Stimulated activated CD8-positive, alpha-beta memory T cell treated with anti-CD3 and anti-CD28 coated beads, Interleukin-15, amount 100 ng/mL, for 24 hours (primary cell): ENCODE measurements around the gene SCN9A.
"Not testable (repeated sequence)": the region's sequence is repeated elsewhere in the genome, so short reads cannot be mapped to it uniquely, and the experiment has no call there.

Experiments used
- DNase-seq: peaks from one replicate; pipeline ENCODE4 v3.0.0-alpha.2; 2020; ENCODE audit warnings: low read depth

Gene SCN9A

DNA sequence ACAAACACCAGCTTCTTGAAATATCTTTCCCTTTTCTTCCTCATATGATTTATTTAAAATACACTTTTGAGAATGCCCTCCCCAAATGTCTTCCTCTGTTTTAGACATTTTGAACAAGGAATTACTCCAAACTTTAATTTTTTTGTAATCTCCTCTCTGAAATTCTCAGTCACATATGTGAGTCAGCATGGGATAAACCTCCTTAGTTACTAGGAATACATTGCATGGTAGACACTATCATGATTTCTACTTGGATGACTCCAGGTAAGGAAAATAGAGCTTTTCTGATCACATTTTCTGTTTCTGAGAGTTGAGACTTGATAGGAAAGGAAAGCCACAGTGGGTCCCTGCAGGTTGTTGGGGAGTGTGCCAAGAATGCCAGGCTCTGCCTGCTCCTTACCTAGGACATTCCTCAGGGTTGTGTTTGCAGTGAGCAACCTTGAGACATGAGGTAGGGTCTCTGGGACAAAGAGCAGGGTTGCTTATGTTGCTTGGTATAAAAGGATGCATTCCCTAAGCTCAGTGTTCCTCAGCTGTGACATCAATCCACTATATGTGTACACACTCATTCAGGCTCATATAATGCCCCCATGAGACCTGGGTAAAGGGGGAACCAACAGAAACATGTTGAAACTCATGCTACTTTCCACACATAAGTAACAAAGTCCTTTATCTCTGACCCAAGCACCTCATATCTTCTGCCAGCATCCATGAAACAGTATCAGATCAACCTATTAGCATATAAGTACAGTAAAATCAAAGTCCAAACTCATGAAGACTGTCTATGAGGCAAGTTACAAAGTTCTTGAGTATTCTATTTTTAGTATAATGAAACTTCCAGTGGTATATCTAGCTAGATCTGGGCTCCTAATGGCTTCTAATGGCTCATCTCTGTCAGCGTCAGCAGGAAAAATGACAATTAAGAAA, 135.1 kb downstream of the SCN9A start:
- no peak for DNase-seq

DNA sequence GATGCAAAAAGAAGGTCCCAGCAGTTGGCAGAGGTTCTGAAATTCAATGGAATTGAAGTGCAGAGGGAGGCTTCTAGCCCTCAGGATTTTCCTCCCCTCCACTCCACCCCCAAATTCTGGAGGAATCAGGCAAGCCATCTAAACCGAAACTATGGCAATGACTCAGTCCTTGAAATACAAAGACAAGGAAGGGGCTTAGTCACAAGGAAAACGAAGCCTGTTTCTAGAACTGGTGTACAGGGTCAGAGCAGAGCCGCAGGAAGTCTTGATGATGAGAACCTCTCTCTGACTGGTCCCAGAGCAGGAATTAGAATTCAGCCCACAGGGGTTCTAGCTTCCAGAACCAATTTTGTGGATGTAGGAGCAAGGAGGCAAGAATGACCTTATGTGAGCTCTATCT, 136.2 kb downstream of the SCN9A start:
- DNase-seq = no peak

DNA sequence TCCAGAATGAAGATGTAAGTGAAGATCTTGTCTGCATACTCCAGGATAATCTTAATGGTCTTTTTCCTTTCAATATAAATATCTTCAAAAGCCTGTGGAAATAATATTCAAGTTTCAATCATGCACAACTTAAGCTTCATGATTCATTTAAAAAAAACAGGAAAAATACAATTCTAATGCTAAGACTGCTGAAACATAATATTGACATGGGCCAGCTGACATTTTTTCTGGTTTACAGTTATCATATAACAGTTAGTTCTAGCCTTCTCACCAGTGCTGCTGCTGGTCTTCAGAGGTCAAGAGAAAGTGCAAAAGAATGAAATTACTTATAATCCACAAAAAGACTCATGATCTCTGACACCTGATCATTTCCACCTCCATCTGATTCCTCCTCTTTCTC, 137.6 kb downstream of the SCN9A start:
- no peak for DNase-seq

DNA sequence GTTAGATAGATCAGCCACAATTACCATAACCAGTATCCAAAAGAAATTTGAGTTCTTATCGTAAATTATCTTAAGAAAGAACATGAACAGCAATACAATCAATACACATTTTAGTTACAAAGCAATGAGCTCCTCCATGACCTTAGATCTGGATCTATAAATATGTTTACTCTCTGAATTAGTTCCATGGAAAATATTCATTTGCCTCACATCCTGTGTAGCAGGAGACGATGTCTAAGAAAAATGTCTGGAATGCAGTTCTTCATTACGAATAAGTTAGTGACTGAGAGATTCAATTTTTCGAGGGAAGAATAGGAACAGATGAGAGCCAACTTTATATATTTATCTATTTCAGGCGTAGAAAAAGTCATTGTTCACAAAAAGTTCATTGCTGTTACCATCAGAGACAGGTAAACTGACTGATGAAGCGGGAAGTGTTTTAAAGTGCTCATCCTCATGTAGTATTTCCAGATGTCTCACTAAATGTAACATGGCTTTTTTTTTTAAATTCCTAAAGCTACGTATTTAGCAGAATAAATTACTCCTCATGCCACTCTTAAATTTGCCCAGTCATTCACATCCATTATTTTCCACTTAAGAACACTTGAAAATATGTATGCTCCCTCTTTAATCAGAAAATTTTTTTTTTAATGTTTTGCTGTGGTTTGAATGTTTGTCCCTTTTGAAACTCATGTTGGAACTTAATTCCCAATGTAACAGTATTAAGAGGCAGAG, 141.5 kb downstream of the SCN9A start:
- no peak for DNase-seq

GRCh38 chr2:166233244-166233643, 142.5 kb downstream of the SCN9A start:
- no peak for DNase-seq

GRCh38 chr2:166230724-166231070, 145.0 kb downstream of the SCN9A start:
- no peak for DNase-seq

DNA sequence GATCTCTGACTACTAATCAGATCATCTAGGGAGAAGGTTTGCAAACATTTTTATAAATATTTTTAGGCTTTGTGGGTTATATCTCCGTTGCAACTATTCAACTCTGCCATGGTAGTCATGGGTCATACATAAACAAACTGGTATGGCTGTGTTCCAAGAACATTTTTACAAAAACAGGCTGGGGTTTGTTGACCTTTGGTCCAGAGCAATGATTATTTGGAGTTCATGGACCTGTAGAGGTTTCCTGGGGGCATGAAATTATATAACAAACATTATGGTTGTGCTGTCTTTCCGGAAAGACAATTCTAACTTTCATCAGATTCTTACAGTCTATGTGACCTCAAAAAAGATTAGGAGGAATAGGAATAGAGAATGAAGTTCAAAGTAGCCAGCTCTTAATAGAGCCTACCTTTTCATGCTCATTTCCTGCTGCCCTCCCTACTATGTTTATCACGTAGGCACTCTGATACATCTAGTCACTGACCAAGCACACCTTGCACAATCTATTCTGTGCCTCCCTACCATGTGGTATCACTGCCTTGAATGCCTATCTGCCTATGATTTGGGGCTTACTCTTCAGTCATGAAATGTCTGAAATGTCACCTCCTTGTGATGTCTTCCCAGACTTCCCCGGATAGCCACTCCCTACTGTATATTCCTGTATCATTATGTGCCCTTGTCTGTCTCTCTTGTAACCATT, 145.6 kb downstream of the SCN9A start:
- DNase-seq = no peak

GRCh38 chr2:166229678-166230023, 146.1 kb downstream of the SCN9A start:
- DNase-seq = no peak

DNA sequence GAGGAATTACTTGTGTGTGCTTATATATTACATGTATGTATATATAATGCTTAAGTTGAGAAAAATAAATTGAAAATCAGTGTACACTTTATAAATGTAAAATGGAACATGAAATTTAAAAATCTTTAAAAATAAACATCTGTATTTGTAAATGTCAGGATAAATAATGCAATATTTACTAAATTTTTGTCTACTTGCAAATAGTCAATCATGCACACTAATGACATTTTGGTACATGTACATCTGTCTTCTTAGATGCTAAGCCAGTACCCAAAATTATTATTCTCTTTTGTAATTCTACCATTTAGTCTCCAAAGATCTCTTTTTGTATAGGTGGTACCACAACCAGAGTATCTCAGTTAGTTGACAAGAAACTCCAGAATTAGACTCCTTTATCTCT, 151.5 kb downstream of the SCN9A start:
- no peak for DNase-seq

- no peak for DNase-seq
These were observed 152.4 kb downstream of the SCN9A start for GRCh38 chr2:166223298-166223697.

DNA sequence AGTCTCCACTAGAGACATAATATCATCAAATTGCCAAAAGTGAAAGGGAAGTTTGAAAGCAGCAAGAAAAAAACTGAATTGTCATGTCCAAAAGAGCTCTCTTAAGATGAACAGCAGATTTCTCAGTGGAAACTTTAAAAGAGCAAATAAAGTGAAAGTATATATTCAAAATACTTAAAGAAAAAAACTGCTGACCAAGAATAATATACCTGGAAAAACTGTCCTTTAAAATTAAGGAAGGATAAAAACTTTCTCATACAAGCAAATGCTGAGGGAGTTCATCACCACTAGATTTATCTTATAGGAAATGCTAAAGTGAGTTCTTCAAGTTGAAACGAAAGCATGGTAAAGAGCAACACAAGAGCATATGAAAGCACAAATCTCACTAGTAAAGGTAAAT, 164.7 kb downstream of the SCN9A start:
- DNase-seq = no peak

DNA sequence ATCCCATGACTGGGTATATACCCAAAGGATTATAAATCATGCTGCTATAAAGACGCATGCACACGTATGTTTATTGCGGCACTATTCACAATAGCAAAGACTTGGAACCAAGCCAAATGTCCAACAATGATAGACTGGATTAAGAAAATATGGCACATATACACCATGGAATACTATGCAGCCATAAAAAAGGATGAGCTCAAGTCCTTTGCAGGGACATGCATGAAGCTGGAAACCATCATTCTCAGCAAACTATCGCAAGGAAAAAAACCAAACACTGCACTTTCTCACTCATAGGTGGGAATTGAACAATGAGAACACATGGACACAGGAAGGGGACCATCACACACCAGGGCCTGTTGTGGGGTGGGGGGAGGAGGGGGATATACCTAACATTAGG, 165.8 kb downstream of the SCN9A start:
- DNase-seq = not testable (repeated sequence)

GRCh38 chr2:166209367-166209766, 166.4 kb downstream of the SCN9A start:
- not testable (repeated sequence) for DNase-seq

DNA sequence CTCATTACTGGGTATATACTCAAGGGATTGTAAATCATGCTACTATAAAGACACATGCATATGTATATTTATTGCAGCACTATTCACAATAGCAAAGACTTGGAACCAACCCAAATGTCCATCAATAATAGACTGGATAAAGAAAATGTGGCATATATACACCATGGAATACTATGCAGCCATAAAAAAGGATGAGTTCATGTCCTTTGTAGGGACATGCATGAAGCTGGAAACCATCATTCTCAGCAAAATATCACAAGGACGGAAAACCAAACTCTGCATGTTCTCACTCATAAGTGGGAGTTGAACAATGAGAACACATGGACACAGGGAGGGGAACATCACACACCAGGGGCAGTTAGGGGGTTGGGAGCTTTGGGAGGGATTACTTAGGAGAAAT, 169.6 kb downstream of the SCN9A start:
- not testable (repeated sequence) for DNase-seq

DNA sequence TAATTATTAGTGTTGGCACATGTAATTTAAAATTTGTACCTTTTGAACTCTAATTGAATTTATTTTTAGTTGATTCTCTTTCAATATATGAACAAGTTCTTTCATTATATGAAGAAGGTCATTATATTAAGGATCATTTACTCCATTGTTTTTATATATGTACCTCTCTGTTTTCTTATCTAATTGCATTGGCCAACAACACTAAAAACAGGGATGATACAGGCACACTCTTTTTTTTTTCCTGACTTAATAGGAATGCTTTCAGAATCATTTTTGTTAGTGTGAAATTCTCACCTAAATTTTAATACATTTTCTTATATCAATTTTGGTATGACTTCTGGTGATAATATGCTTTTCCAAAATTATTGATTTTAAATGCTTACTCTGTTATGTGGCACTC, 173.0 kb downstream of the SCN9A start:
- DNase-seq = no peak

GRCh38 chr2:166197446-166197845, 178.3 kb downstream of the SCN9A start:
- no peak for DNase-seq

GRCh38 chr2:166193407-166193806, 182.3 kb downstream of the SCN9A start:
- no peak for DNase-seq

GRCh38 chr2:166188084-166188483, 187.7 kb downstream of the SCN9A start:
- no peak for DNase-seq

DNA sequence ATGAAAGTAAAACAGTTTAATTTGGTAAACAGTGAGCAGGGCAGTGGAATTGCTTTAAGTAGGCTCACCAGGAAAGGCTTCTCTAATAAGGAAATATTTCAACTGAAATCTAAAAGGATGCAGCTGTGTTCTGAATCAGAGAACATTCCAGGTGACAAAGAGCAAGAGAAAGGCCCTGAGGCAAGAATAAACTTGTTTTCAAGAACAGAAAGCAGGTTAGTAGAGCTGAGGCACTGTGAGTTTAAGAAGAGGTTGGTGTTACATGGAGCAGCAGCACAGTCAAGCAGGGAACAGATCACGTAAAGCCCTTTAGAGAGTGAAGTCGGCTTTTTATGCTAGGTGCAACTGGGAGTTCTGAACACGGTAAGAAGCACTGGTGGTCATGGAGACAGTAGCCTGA, 191.0 kb downstream of the SCN9A start:
- DNase-seq = no peak

- DNase-seq = no peak
These were observed 194.0 kb downstream of the SCN9A start for GRCh38 chr2:166181813-166182154.

- DNase-seq = no peak
These were observed 194.6 kb downstream of the SCN9A start for GRCh38 chr2:166180951-166181812.

DNA sequence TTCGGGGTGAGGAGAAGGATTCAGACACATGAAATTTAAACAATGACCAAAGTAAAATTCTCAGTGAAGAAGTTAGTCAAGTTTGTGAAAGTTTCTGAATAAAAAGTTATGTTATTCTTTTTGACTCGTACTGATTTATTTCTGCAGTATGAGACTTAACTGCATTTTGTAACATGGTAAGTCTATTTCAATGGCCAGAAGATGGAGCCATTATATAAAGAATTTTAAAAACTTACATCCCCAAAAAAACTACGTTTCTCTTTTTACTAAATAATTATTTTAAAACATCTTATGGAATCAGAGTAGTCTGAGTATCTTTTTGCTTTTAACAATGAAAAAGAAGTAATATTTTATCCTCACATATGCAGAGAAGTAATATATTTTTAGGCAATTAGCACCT, 196.5 kb downstream of the SCN9A start:
- no peak for DNase-seq
